ENCODE data around the gene HJV.
"Not testable (repeated sequence)": the region's sequence is repeated elsewhere in the genome, so short reads cannot be mapped to it uniquely, and the experiment has no call there.

DNA sequence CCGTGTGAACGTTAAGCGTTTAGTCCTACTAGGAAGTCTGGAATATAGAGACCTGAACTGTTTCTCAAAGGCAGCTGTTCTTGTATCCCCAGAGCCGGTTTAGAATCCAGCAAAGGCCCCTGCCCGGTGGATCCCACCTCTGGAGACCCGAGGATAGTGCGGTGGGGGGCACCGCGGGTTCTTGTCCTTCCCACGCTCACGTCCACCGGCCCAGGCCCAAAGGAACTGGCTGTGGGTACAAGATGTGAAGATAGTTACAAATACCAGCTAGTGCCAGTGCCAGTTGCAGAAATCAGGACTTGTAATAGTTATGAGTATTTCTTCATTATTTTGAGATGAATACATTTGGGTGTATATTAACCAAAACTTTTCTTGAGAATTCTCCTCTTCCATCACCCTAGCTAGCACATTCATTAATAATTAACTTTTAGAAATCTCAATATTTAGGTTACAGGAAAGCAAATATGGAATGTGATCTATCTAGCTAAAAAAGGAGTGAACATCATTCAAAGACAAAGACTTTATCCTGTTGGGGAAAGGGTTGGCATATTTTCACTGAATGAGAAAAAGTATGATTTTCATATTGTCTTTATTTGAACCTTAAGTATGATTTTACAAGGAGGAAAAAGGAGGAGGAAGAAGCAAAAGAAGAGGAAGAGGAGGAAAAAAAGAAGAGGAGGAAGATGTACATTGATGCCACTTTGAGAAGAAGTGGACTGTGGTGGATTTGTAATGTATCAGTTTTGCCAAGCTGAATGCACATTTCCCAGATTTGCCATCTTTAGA is 28.5 kb upstream of the HJV start:
- TF ChIP-seq POLR2AphosphoS5 (IDR thresholded peaks at IDR 0.05); POLR2A (IDR thresholded peaks at IDR 0.05; ENCODE audit: low read depth): not testable (repeated sequence)
- TF ChIP-seq, protein P1, sequence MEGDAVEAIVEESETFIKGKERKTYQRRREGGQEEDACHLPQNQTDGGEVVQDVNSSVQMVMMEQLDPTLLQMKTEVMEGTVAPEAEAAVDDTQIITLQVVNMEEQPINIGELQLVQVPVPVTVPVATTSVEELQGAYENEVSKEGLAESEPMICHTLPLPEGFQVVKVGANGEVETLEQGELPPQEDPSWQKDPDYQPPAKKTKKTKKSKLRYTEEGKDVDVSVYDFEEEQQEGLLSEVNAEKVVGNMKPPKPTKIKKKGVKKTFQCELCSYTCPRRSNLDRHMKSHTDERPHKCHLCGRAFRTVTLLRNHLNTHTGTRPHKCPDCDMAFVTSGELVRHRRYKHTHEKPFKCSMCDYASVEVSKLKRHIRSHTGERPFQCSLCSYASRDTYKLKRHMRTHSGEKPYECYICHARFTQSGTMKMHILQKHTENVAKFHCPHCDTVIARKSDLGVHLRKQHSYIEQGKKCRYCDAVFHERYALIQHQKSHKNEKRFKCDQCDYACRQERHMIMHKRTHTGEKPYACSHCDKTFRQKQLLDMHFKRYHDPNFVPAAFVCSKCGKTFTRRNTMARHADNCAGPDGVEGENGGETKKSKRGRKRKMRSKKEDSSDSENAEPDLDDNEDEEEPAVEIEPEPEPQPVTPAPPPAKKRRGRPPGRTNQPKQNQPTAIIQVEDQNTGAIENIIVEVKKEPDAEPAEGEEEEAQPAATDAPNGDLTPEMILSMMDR (IDR thresholded peaks at IDR 0.05) = not testable (repeated sequence)
